HEK293T (cell line): Measurements from ENCODE around the gene MYH7.

Experiments used
- CTCF ChIA-PET: fragments of 350-600 bp; formaldehyde crosslinking; extraction: SDS; loops from one replicate; lab custom pipeline; 2021; ENCODE audit warnings: antibody characterized with exemption, inconsistent platforms; lab: Yijun Ruan, JAX
- POLR2A ChIA-PET: fragments of 350-600 bp; formaldehyde crosslinking; extraction: SDS; loops from one replicate; lab custom pipeline; 2020; ENCODE audit warnings: antibody characterized with exemption, inconsistent platforms; lab: Yijun Ruan, JAX
- DNase-seq: peaks from one replicate; pipeline ENCODE4 v3.0.0; 2012; ENCODE audit warnings: mixed read lengths; ENCODE audit errors: extremely low spot score
- ARNT ChIP-seq: fragments of 450-650 bp; IDR thresholded peaks from 2 replicates; pipeline ENCODE4 v1.6.1; 2017; ENCODE audit warnings: mild to moderate bottlenecking
- BHLHE40 ChIP-seq: fragments of 450-650 bp; IDR thresholded peaks from 2 replicates; pipeline ENCODE4 v1.6.1; 2016; ENCODE audit warnings: mild to moderate bottlenecking, moderate library complexity, borderline replicate concordance
- CTBP1 ChIP-seq: fragments of 450-650 bp; IDR thresholded peaks from 2 replicates; pipeline ENCODE4 v1.6.1; 2016; ENCODE audit warnings: borderline replicate concordance
- ELF4 ChIP-seq: fragments of 450-650 bp; IDR thresholded peaks from 2 replicates; pipeline ENCODE4 v1.6.1; 2017; ENCODE audit warnings: antibody characterized with exemption
- FOXA1 ChIP-seq: fragments of 450-650 bp; IDR thresholded peaks from 2 replicates; pipeline ENCODE4 v1.6.1; 2016; ENCODE audit warnings: mild to moderate bottlenecking
- FOXK2 ChIP-seq: fragments of 450-650 bp; IDR thresholded peaks from 2 replicates; pipeline ENCODE4 v1.6.1; 2016; ENCODE audit warnings: mild to moderate bottlenecking
- FOXM1 ChIP-seq: fragments of 450-650 bp; IDR thresholded peaks from 2 replicates; pipeline ENCODE4 v1.6.1; 2017; ENCODE audit warnings: mild to moderate bottlenecking, borderline replicate concordance
- HDGF ChIP-seq: fragments of 450-650 bp; IDR thresholded peaks from 2 replicates; pipeline ENCODE4 v1.6.1; 2017; ENCODE audit warnings: antibody characterized with exemption, borderline replicate concordance
- L3MBTL2 ChIP-seq: fragments of 450-650 bp; conservative IDR thresholded peaks from 2 replicates; pipeline ENCODE4 v1.6.1; 2016; ENCODE audit warnings: mild to moderate bottlenecking
- LEF1 ChIP-seq: fragments of 450-650 bp; IDR thresholded peaks from 2 replicates; pipeline ENCODE4 v1.6.1; 2017; ENCODE audit warnings: mild to moderate bottlenecking, borderline replicate concordance
- NFRKB ChIP-seq: fragments of 450-650 bp; IDR thresholded peaks from 2 replicates; pipeline ENCODE4 v1.6.1; 2016; ENCODE audit warnings: mild to moderate bottlenecking, moderate library complexity
- PKNOX1 ChIP-seq: fragments of 450-650 bp; IDR thresholded peaks from 2 replicates; pipeline ENCODE4 v1.6.1; 2016
- SP1 ChIP-seq: fragments of 450-650 bp; IDR thresholded peaks from 2 replicates; pipeline ENCODE4 v1.6.1; 2017
- SUZ12 ChIP-seq: fragments of 450-650 bp; IDR thresholded peaks from 2 replicates; pipeline ENCODE4 v1.6.1; 2016; ENCODE audit warnings: mild to moderate bottlenecking
- TARDBP ChIP-seq: fragments of 450-650 bp; IDR thresholded peaks from 2 replicates; pipeline ENCODE4 v1.6.1; 2016
- ZNF384 ChIP-seq: fragments of 450-650 bp; IDR thresholded peaks from 2 replicates; pipeline ENCODE4 v1.6.1; 2016

MYH7 gene

GRCh38 chr14:23444314-23444713, 8.9 kb upstream of the MYH7 start:
- TF ChIP-seq TARDBP = no peak
- no peak for TF ChIP-seq LEF1
- TF ChIP-seq ELF4 = no peak
- TF ChIP-seq FOXM1 = no peak
- no peak for TF ChIP-seq SUZ12
- TF ChIP-seq FOXA1 = no peak
- no peak for TF ChIP-seq ZNF384
- TF ChIP-seq PKNOX1 = no peak
- no peak for TF ChIP-seq SP1
- TF ChIP-seq HDGF = no peak
- TF ChIP-seq ARNT = no peak
- TF ChIP-seq NFRKB = no peak
- TF ChIP-seq L3MBTL2 = no peak
- no peak for TF ChIP-seq BHLHE40
- TF ChIP-seq FOXK2 = no peak
- TF ChIP-seq CTBP1 = no peak
- CTCF ChIA-PET = interaction anchor here (0.7 to 1.5 kb wide), 2 partner anchors 13 to 1441 kb away, joined by 3 read pairs; no protein-coding TSS in a partner anchor
- POLR2A ChIA-PET = no interaction called here
- DNase-seq = no peak

- DNase-seq = no peak
- CTCF ChIA-PET = interaction anchor here (0.7 to 1.5 kb wide), 2 partner anchors 13 to 1440 kb away, joined by 3 read pairs; no protein-coding TSS in a partner anchor
- POLR2A ChIA-PET = no interaction called here
- TF ChIP-seq L3MBTL2 (no peak), SUZ12 (no peak), CTBP1 (no peak), TARDBP (no peak), FOXA1 (no peak)
Observed at GRCh38 chr14:23443881-23444280, 8.4 kb upstream of the MYH7 start.

GRCh38 chr14:23443411-23443812, 8.0 kb upstream of the MYH7 start:
- CTCF ChIA-PET = interaction anchor here (1.5 kb wide), 1 partner anchor 13 kb away, joined by 3 read pairs; no protein-coding TSS in a partner anchor
- POLR2A ChIA-PET = no interaction called here
- no peak for DNase-seq
- TF ChIP-seq FOXM1 (no peak), HDGF (no peak), SUZ12 (no peak)

- ChIA-PET CTCF (interaction anchor here (1.5 kb wide), 1 partner anchor 14 kb away, joined by 3 read pairs; no protein-coding TSS in a partner anchor), POLR2A (no interaction called here)
- no peak for DNase-seq
- TF ChIP-seq CTBP1 = no peak
Observed at GRCh38 chr14:23442721-23443356, 7.4 kb upstream of the MYH7 start.

DNA sequence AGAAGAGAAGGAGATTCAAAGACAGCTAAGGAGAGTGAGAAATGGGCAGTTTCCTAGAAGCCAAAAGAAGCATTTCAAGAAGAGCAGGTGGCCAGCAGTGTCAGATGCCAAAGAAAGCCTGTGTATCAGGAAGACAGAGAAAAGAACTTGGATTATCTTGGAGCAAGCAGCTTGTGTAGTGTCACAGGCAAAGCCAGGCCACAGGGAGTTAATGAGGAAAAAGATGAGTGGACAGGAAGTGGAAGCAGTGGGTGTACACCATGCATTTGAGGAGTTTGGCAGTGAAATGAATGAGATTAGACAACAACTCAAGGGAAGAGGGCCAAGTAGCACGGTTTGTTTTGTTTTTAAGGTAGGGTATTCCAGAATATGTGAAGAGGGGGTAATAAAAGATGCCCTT, 5.6 kb upstream of the MYH7 start:
- CTCF ChIA-PET = no interaction called here
- TF ChIP-seq FOXK2 (no peak), NFRKB (no peak), SP1 (no peak)
- POLR2A ChIA-PET = no interaction called here
- no peak for DNase-seq

GRCh38 chr14:23439107-23439835, 3.8 kb upstream of the MYH7 start:
- ChIA-PET CTCF (no interaction called here), POLR2A (no interaction called here)
- TF ChIP-seq ELF4 (no peak), ZNF384 (no peak), TARDBP (no peak), PKNOX1 (no peak), ARNT (no peak), LEF1 (no peak), NFRKB (no peak), BHLHE40 (no peak), SP1 (no peak), L3MBTL2 (no peak), FOXM1 (no peak), HDGF (no peak), FOXK2 (no peak), SUZ12 (no peak), FOXA1 (no peak), CTBP1 (no peak)
- no peak for DNase-seq
